ENCODE measurements around the gene GRAP2. TPM values are rescaled to one million over a fixed set of nuclear protein-coding genes. Genes with fewer than 3 reads are reported as not detected.

GRAP2 gene
- total RNA-seq, 1 donor from 2014 or later, result not detected

- no peak overlapping the region for H3K4me3 ChIP-seq (ENCODE audit: low read depth, low read length)
- TF ChIP-seq CTCF (conservative IDR thresholded peaks at IDR 0.05; ENCODE audit: low read depth, low read length), result no peak
- DNase-seq (ENCODE audit: low read depth), result no peak
Measured at GRCh38 chr22:40015358-40015976, 114.6 kb downstream of the GRAP2 start.

- H3K4me3 ChIP-seq (ENCODE audit: low read depth, low read length), result no peak overlapping the region
- DNase-seq (ENCODE audit: low read depth), result no peak
- no peak for TF ChIP-seq CTCF (conservative IDR thresholded peaks at IDR 0.05; ENCODE audit: low read depth, low read length)
Measured at GRCh38 chr22:40018051-40018450, 117.2 kb downstream of the GRAP2 start.

- no peak for TF ChIP-seq CTCF (conservative IDR thresholded peaks at IDR 0.05; ENCODE audit: low read depth, low read length)
- no peak overlapping the region for H3K4me3 ChIP-seq (ENCODE audit: low read depth, low read length)
- DNase-seq (ENCODE audit: low read depth), result no peak
Measured at GRCh38 chr22:40019100-40019499, 118.2 kb downstream of the GRAP2 start.

- H3K4me3 ChIP-seq (ENCODE audit: low read depth, low read length), result no peak overlapping the region
- TF ChIP-seq CTCF (conservative IDR thresholded peaks at IDR 0.05; ENCODE audit: low read depth, low read length), result no peak
- no peak for DNase-seq (ENCODE audit: low read depth)
Measured at GRCh38 chr22:40020956-40021355, 120.1 kb downstream of the GRAP2 start.

- no peak overlapping the region for H3K4me3 ChIP-seq (ENCODE audit: low read depth, low read length)
- DNase-seq (ENCODE audit: low read depth), result no peak
- no peak for TF ChIP-seq CTCF (conservative IDR thresholded peaks at IDR 0.05; ENCODE audit: low read depth, low read length)
Measured at GRCh38 chr22:40021401-40022000, 120.6 kb downstream of the GRAP2 start.

GRCh38 chr22:40022536-40023240 is 121.8 kb downstream of the GRAP2 start:
- H3K4me3 ChIP-seq (ENCODE audit: low read depth, low read length), result no peak overlapping the region
- no peak for TF ChIP-seq CTCF (conservative IDR thresholded peaks at IDR 0.05; ENCODE audit: low read depth, low read length)
- no peak for DNase-seq (ENCODE audit: low read depth)

Other genes with a start within 250 kb of the GRAP2 start
- not detected in 2 replicates for gene ENTHD1, start 7.3 kb upstream of the GRAP2 start, total RNA-seq
- gene TMA7B, start 59.3 kb downstream of the GRAP2 start, total RNA-seq, result not detected in 2 replicates
- gene FAM83F, start 93.9 kb downstream of the GRAP2 start, total RNA-seq, result 3.3 and 3.5 TPM in 2 replicates